Stimulated activated CD4-positive, alpha-beta T cell treated with anti-CD3 and anti-CD28 coated beads, Interleukin-12 subunit alpha, Interleukin-12 subunit beta, amount 100 ng/mL, for 48 hours (primary cell): ENCODE measurements around the gene ZNF609.
"Not testable (repeated sequence)": the region's sequence is repeated elsewhere in the genome, so short reads cannot be mapped to it uniquely, and the experiment has no call there.

Source experiments
- DNase-seq, 3 donors: peaks; one replicate each; pipeline ENCODE4 v3.0.0-alpha.2; 2020; ENCODE audit warnings: low read depth in 2 of 3, low spot score in 1 of 3

Gene ZNF609

GRCh38 chr15:64643685-64644084 is 183.3 kb downstream of the ZNF609 start:
- no peak for DNase-seq

DNA sequence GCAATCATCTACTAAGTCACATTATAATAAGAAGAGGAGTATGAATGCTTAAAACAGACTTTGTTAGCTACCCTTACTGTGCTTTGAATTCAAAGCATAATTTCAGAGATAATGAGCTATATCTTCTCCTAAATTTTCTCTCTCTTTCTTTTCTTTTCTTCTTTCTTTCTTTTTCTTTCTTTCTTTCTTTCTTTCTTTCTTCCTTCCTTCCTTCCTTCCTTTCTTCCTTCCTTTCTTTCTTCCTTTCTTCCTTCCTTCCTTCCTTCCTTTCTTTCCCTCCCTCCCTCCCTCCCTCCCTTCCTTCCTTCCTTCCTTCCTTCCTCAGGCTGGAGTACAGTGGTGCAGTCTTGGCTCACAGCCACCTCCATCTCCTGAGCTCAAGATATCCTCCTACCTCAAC is 184.4 kb downstream of the ZNF609 start:
- not testable (repeated sequence) for DNase-seq

GRCh38 chr15:64645995-64646394 is 185.6 kb downstream of the ZNF609 start:
- no peak for DNase-seq

DNA sequence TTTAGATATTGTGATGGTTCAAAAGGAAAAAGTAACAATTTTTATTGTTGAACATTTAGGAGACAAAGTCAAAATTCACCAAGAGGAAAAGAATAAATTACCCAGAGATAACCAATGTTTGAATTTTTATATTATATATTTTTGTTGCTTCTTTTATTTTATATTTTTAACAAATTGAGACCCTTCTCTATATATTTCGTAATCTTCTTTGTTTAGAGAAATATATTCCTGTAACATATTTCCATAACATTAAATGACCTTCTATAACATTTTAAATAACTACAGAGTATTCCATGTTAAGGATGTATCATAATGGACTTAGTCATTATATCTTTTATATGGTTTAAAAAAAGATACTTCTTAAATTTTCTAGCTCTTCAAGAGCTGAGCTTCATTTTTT is 187.0 kb downstream of the ZNF609 start:
- no peak for DNase-seq

DNA sequence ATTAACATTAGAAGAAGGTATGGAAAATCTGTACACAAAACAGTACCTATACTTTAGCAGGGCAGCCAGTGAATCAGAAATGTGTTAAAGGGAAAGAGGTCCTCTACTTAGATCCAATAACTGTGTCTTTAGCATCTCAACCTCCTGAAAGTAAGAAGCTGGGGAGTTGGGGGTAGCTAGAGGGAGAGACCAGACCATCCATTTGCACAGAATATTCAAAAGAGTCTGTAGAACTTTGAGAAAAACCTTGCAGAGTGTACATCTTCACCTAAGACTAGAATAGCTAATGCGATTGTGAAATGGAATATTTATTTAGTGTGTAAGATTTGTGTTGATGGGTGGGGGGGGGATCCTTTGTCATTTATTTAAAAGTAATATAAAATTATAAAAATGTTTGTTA is 190.2 kb downstream of the ZNF609 start:
- no peak for DNase-seq

DNA sequence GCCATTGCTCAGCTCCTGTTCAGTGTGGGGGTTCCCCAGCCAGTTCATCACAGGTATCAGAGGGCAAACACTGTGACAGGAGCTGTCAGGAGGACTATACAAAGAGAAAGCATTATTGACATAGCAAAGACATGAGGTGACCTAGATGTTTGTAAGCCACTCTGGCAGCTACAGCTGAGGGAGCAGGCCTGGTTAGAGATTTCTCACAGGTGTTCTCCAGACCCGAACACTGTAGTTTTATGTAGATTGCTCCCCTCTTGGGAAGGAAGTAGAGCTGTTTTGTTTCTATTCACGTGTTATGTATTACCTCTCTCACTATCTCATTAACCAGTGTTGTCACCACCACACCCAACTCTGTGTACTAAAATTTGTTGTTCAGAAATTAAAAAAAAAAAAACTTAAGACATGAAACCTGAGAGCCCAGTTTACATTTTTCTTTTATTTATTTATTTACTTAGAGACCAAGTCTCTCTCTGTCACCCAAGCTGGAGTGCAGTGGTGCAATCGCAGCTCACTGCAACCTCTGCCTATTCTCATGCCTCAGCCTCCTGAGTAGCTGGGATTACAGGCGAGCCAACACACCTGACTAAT is 191.3 kb downstream of the ZNF609 start:
- DNase-seq = peak in 1 of 3 donors; percentile 36

GRCh38 chr15:64653757-64654156 is 193.4 kb downstream of the ZNF609 start:
- DNase-seq = no peak

DNA sequence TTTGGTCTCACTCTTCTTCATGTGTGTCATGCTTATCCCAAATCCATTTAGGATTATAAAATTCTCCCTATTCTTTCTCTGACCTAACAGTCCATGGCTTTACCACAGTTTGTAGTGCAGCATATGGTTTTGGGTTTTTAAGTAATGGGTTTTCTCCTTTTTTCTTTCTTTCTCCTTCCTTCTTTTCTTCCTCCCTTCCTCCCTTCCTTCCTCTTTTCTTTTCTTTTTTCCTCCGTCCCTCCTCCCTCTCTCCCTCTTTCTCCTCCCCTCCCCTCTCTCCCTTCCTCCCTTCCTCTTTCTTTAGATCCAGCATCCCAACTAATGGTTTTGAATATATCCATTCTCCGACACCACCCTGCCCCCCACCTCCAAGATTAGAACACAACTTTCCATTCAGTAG is 196.1 kb downstream of the ZNF609 start:
- no peak for DNase-seq

- DNase-seq = no peak
These were observed 204.8 kb downstream of the ZNF609 start for GRCh38 chr15:64665179-64665578.

- no peak for DNase-seq
These were observed 207.4 kb downstream of the ZNF609 start for GRCh38 chr15:64667736-64668161.

DNA sequence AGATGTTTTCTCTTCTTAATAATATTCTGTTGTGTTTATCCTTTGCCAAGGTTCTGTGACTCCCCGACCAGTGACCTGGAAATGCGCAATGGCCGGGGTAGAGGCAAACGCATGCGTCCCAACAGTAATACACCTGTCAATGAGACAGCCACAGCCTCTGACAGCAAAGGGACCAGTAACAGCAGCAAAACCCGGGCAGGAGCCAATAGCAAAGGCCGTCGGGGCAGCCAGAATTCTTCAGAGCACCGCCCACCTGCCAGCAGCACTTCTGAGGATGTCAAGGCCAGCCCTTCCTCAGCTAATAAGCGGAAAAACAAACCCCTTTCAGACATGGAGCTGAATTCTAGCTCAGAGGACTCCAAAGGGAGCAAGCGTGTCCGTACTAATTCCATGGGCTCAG is 213.5 kb downstream of the ZNF609 start:
- no peak for DNase-seq

DNA sequence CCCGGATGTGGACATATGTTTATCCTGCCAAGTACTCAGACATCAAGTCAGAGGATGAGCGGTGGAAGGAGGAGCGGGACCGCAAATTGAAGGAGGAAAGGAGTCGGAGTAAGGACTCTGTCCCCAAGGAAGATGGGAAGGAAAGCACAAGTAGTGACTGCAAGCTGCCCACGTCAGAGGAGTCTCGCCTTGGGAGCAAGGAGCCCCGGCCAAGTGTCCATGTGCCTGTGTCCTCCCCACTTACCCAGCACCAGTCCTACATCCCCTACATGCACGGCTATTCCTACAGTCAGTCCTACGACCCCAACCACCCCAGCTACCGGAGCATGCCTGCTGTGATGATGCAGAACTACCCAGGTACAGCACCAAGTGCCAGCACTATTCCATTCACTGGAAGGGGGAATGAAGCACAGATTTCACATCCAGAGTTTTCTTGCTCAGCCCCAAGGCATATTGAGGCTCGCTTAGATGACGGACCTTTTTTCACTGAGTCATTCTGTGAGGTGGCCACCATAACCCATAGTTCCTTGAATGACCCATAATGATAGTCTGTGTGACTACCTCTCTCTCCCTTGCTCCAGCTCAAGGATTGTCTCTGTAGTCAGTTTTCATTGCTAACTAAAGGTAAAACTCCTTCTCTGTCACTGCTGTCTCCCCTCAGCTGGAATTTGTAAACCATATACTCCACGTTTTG is 217.9 kb downstream of the ZNF609 start:
- DNase-seq = no peak

- no peak for DNase-seq
These were observed 219.7 kb downstream of the ZNF609 start for GRCh38 chr15:64680097-64680496.

- no peak for DNase-seq
These were observed 221.1 kb downstream of the ZNF609 start for GRCh38 chr15:64681424-64682024.

- DNase-seq = no peak
These were observed 221.9 kb downstream of the ZNF609 start for GRCh38 chr15:64682255-64682654.

DNA sequence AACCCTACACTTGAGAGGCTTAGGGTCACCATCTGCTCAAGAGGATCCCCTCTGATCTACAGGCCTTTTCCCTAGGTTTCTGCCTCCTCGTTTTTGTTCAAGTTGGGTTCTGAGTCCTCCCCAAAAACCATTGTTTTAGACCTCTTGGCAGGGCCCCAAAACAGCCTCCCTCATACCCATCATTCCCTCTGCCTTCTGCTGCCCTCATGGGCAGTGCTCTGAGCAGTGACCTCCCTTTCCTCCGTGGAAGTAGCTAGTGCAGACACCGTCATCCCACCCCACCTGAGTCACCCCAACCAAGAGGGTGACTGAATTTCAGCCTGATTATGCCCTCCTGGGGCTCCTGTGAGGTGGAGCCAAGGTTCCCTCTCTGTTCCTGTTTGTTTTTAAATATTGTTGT is 223.0 kb downstream of the ZNF609 start:
- no peak for DNase-seq

DNA sequence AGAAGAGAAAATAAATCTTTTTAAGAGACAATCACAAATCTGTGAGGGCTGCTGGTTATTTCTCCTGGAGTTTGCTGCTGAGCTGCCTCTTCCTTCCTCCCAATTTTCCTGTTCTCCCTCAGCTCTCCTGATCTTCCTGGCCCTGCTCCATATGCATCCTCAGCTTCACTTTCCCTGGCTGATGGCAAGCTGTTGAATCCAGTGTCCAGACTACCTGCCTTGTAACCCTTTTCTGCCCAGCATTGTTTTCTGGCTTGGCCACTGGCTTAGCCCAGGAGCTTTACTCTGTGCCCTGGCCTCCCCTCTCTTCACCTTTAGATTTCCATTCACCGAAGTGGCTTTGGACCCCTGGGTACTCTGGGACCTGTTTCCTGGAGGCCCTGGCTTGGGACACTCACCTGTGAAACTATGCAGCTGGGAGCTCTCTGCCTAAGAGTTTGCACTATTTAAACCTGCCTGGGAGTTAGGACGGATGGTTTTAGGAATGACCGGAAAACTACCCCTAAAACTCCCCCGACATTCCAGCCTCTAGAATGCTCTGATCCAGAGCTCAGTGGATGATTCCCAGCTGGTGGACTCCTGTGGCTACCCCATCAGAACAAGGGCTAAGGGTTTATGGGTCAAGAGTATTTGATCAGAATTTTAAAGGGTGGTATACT is 225.0 kb downstream of the ZNF609 start:
- no peak for DNase-seq

DNA sequence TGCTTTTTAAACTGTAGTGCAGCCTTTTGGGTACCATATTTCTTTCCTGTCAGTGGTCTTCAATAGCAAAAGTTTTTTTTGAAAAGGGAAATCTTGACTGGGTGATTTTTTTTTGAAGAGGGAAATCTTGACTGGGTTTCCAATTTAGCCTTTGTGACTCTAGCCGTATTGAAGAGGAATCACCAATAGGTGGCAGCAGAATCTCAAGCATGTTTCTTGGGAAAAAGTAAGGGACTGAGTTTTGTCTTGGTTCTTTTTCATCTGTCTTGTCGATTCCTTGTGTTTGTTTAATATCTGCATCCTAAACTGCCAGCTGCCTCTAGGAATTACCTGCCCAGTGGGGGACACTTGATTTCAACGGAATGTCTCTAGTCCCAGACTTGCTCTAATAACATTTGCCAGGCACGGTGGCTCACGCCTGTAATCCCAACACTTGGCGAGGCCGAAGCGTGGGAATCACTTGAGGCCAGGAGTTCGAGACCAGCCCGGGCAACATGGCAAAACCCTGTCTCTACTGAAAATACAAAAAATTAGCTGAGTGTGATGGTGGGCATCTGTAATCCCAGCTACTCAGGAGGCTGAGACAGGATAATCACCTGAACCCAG is 225.9 kb downstream of the ZNF609 start:
- peak in 1 of 3 donors; percentile 52 for DNase-seq

GRCh38 chr15:64687172-64687571 is 226.8 kb downstream of the ZNF609 start:
- no peak for DNase-seq

- no peak for DNase-seq
These were observed 227.3 kb downstream of the ZNF609 start for GRCh38 chr15:64687688-64688087.

DNA sequence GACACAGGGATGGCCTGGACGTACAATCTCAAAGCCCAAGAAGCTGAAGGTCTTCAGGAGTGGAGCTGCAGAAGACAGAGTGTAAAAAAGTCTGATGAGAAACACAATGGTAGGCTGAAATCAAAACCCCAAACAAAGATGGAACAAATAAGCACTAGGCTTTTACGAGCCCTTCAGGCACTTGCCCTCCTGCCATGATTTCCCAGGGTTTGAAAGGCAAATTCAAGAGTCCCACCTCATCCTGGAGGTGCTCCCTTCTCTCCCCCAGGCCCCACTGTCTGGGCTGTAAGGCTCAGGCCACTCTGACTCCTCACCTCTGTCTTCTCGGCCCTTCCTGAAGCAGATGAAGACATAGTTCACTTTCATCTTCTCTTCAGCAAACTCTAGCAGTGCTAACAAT is 228.4 kb downstream of the ZNF609 start:
- no peak for DNase-seq

DNA sequence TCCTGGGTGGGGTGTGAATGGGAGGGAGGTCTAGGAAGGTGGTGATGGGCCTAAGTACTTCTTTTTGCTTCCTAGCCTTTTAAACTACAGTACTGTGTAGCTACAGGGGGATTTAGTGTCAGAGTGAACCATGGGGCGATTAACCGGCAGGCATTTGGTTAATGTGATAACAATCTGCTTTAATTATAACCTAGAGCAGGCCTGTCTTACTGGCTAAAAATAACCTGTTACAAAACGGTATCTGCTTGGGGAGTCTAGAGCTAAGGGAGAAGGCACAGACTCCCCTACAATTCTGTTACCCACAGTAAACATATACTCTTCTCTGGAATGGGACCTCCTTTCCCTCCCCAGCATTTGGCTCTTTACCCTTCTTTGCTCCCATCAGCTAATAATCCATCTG is 229.6 kb downstream of the ZNF609 start:
- DNase-seq = no peak
